Stimulated activated CD8-positive, alpha-beta memory T cell treated with anti-CD3 and anti-CD28 coated beads, Interleukin-7, amount 100 ng/mL, for 1 hour (primary cell): ENCODE data around the gene RFK.
"Not testable (repeated sequence)": the region's sequence is repeated elsewhere in the genome, so short reads cannot be mapped to it uniquely, and the experiment has no call there.

ENCODE experiments used
- DNase-seq, 2 donors: peaks; one replicate each; pipeline ENCODE4 v3.0.0-alpha.2; 2020; ENCODE audit warnings: low read depth in 2 of 2

RFK gene

DNA sequence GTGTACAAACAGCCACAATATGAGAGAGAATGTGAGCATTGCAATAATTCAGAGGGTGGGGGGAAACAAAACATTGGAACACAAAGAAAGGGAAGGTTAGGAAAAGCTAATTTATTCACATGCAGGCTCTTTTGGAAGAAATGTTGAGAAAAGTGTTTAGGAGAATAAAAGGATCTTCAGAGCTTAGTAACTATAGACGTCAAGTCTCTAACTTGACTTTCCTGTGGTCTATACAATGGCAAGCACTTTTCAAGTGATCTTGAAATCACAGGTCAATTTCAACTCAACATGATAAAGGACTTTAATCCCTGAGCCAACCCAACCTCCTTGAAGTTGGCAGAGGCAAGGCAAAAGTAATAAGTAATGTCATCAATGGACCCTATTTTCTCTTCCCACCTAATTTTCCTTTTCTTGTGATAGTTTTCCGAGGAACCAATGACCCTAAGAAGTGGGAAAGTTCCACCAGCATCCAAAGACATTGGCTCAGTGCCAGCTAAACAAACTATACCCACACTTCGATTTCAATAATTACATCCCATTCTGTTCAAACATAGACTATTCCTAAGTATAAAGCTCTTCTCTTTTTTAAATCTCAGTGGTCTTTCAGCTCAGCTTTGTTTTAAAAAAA, 23.7 kb downstream of the RFK start:
- DNase-seq: no peak

- DNase-seq: no peak
Observed at GRCh38 chr9:76369583-76369982, 24.6 kb downstream of the RFK start.

GRCh38 chr9:76366275-76366674, 28.0 kb downstream of the RFK start:
- DNase-seq: no peak

DNA sequence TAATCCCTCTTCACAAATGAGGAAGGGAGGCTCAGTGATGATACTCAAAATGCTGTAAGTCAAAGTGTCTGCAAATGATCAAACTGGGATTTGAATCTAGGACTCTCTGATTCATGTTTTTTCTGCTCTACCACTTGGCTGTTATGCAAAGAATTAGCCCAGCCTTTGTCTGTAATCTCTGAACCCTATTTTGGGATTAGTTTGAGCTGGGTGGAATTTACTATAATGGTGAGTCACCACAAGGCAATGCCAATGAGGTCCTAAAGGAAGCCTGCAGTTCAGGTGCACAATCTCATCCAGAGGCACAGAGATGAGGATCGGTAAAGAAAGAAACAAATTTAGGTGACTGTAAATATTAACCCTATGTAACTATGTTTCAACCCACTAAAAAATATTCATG, 29.2 kb downstream of the RFK start:
- DNase-seq: no peak

DNA sequence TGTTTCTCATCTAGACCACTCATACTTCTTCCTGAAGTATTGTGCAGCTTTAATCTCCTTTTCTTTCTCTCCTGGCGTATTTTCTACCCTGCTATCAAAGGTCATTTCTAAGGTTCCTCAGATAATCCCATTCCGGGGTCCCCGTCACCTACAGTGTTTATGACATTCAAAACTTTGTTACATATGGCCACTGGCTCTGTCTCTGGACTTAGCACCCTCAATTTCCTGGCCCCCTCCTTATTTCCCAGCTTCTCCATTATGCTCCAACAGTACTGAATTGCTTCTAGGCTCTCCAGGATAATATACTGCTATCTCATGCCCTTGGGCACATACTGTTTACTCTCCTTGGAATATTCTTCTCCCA, 31.2 kb downstream of the RFK start:
- DNase-seq: no peak

DNA sequence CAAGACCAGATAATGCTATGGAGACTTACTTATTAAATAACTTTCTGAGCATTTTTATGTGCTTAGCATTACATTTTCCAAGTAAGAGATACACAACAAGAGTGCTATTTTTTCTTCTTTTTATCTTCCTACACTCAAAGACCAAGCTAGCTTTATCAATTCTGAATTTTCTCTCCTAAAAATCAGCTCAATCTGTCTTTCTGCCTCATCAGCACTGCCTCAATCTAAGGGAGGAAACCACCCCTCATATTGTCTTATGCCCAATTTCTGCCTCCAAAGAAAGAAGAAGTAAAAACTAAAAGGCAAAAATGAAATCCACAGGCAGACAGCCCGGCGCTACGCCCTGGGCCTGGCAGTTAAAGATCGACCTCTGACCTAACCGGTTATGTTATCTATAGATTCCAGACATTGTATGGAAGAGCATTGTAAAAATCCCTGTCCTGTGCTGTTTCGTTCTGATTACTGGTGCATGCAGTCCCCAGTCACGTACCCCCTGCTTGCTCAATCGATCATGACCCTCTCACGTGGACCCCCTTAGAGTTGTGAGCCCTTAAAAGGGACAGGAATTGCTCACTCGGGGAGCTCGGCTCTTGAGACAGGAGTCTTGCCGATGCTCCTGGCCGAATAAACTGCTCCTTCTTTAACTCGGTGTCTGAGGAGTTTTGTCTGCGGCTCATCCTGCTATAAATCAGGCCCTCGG, 31.7 kb downstream of the RFK start:
- not testable (repeated sequence) for DNase-seq

GRCh38 chr9:76359766-76360165, 34.5 kb downstream of the RFK start:
- DNase-seq: no peak

DNA sequence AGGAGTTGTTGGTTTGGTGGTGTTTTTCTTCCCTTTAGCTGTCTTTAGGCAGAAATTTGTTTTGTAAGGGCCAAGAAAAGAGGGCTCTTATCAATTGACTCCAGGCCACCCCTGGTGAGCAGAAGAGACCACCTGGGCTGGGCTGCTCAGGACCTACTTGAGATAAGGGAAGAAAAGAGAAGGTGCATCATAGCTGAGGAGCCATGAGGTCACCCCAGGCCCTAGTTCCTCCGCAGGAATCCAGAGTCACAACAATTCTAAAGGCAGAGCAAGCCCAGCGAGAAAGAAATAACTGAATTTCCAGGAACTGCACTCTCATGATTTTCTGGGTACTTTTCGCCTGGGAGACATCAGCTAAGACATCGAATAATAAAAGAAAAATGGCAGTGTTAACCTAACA, 34.9 kb downstream of the RFK start:
- DNase-seq: no peak

- DNase-seq: no peak
Observed at GRCh38 chr9:76358628-76359280, 35.5 kb downstream of the RFK start.

GRCh38 chr9:76357555-76357954, 36.7 kb downstream of the RFK start:
- DNase-seq: no peak

GRCh38 chr9:76355886-76356285, 38.3 kb downstream of the RFK start:
- DNase-seq: no peak

- DNase-seq: no peak
Observed at GRCh38 chr9:76354221-76354620, 40.0 kb downstream of the RFK start.

DNA sequence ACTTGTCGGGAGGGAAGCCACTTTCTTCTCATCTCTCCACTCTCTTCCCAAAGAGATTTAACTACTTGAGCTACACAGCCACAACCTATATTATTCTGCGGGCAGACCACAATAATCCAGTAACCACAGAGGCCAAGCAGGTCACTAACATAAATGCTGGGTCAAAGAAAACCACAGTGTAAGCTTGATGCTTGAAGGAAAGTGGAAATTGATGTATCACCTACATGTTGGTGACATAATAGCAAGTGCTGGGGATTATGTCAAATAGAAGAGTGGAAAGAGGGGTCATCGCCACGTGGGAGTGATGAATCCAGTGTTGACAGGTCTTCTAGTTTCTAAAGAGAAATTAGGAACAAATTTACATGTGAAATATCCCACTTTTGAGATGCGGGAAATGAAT, 40.9 kb downstream of the RFK start:
- DNase-seq: no peak

- no peak for DNase-seq
Observed at GRCh38 chr9:76352026-76352620, 42.1 kb downstream of the RFK start.

GRCh38 chr9:76351006-76351405, 43.2 kb downstream of the RFK start:
- no peak for DNase-seq

DNA sequence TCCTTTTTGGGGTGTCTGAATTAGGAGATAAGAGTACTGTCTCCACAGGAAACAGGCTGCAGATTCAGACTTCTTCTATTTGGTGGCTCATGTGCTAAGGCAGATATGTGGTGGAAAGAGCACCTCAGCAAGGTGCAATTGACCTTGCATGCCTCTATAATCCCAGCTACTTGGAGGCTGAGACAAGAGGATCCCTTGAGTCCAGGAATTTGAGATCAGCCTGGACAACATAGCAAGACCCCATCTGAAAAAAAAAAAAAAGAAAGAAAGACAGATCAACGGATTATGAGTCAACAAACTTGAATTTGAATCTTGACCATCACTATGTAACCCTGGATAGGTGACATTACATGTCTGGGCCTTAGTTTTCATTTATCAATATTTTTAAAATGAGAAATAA, 44.4 kb downstream of the RFK start:
- DNase-seq: no peak

DNA sequence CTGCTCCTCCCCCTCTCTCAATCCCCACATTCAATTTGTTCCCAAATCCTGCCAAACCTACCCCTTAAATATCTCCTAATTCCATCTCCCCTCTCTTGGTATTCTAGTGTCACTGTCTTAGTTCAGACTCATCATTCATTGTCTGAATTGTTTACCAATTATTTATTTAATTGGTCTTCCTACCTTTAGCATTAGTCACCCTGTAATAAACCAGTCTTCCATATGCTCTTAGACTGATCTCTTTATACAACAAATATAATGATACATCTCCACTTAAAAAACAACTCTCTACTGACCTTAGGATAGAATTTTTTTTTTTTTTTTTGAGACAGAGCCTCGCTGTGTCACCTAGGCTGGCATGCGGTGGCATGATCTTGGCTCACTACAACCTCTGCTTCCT, 51.4 kb downstream of the RFK start:
- DNase-seq: no peak

- DNase-seq: no peak
Observed at GRCh38 chr9:76342201-76342600, 52.0 kb downstream of the RFK start.

- DNase-seq: no peak
Observed at GRCh38 chr9:76341616-76342015, 52.6 kb downstream of the RFK start.

DNA sequence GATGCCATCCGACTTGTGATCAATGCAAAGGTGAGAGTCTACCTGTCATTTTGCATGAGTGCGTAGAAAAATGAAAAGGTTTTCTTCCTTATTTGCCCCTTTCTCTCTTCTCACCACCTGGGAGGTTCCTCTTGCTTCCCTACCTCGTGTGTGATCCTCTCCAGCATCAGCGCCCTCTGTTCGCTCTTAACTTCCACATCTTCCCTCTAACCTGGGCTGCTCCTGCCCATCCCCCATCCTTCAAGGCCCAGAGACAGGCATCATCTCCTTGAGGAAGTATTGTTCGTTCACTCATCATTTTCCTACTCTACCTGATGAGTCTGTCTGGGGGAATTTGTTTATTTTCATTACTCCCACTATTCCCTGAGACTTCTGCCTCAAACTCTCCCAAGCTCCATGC, 55.8 kb downstream of the RFK start:
- no peak for DNase-seq

GRCh38 chr9:76336027-76336426, 58.2 kb downstream of the RFK start:
- DNase-seq: no peak
